Measurements from ENCODE around the gene NECTIN1. TPM values are rescaled to one million over a fixed set of nuclear protein-coding genes. Genes with fewer than 3 reads are reported as not detected.

The NECTIN1 gene
- total RNA-seq, 1 experiment from 2014 or later = 61.7 TPM

GRCh38 chr11:119659971-119660723 is 68.9 kb downstream of the NECTIN1 start:
- peak overlapping the region; percentile 39; the same call in 1 of the 2 replicates for H3K27ac ChIP-seq
- 0 out of 2 replicates have a peak, but pooled peaks cover 2% of the 10 kb centered on the region for H3K36me3 ChIP-seq
- H3K4me1 ChIP-seq = peaks cover 33% of the 10 kb centered on the region

GRCh38 chr11:119652907-119653659 is 75.9 kb downstream of the NECTIN1 start:
- DNase-seq = no peak
- Histone ChIP-seq H3K9me3 (replicated peaks) (no peaks in the 10 kb centered on the region), H3K27me3 (no peaks in the 10 kb centered on the region), H3K36me3 (no peaks in the 10 kb centered on the region), H3K4me3 (no peak overlapping the region), H3K4me1 (peaks cover 10% of the 10 kb centered on the region; the same call in 1 of the 2 replicates), H3K27ac (no peak overlapping the region)

More at GRCh38 chr11:119659971-119660723, 68.9 kb downstream of the NECTIN1 start:
- Histone ChIP-seq H3K9me3 (replicated peaks) (no peaks in the 10 kb centered on the region), H3K27me3 (no peaks in the 10 kb centered on the region), H3K4me3 (no peak overlapping the region)
- peak; percentile 43 to 49 for DNase-seq

- DNase-seq = no peak
- H3K9me3 ChIP-seq (replicated peaks) = no peaks in the 10 kb centered on the region
- H3K27ac ChIP-seq = no peak overlapping the region
- no peak overlapping the region for H3K4me3 ChIP-seq
- no peaks in the 10 kb centered on the region for H3K36me3 ChIP-seq
- H3K4me1 ChIP-seq = peaks cover 10% of the 10 kb centered on the region; the same call in 1 of the 2 replicates
- no peaks in the 10 kb centered on the region for H3K27me3 ChIP-seq
Measured at GRCh38 chr11:119651802-119652584, 77.0 kb downstream of the NECTIN1 start.

GRCh38 chr11:119650251-119650650 is 78.7 kb downstream of the NECTIN1 start:
- H3K36me3 ChIP-seq = no peaks in the 10 kb centered on the region
- no peak for DNase-seq
- no peaks in the 10 kb centered on the region for H3K9me3 ChIP-seq (replicated peaks)
- peaks cover 16% of the 10 kb centered on the region; the same call in 1 of the 2 replicates for H3K4me1 ChIP-seq
- no peak overlapping the region for H3K4me3 ChIP-seq
- no peaks in the 10 kb centered on the region for H3K27me3 ChIP-seq
- no peak overlapping the region for H3K27ac ChIP-seq

- no peak for DNase-seq
- Histone ChIP-seq H3K36me3 (no peaks in the 10 kb centered on the region), H3K27me3 (no peaks in the 10 kb centered on the region), H3K4me1 (peaks cover 39% of the 10 kb centered on the region), H3K9me3 (replicated peaks) (no peaks in the 10 kb centered on the region), H3K27ac (no peak overlapping the region), H3K4me3 (no peak overlapping the region)
Measured at GRCh38 chr11:119647254-119647653, 81.7 kb downstream of the NECTIN1 start.

GRCh38 chr11:119645018-119645417 is 84.0 kb downstream of the NECTIN1 start:
- H3K27me3 ChIP-seq = no peaks in the 10 kb centered on the region
- no peak for DNase-seq
- H3K27ac ChIP-seq = peak overlapping the region; percentile 97
- peaks cover 51% of the 10 kb centered on the region for H3K4me1 ChIP-seq
- H3K36me3 ChIP-seq = no peaks in the 10 kb centered on the region
- no peaks in the 10 kb centered on the region for H3K9me3 ChIP-seq (replicated peaks)
- H3K4me3 ChIP-seq = no peak overlapping the region

GRCh38 chr11:119644502-119644901 is 84.5 kb downstream of the NECTIN1 start:
- DNase-seq = no peak
- Histone ChIP-seq H3K9me3 (replicated peaks) (no peaks in the 10 kb centered on the region), H3K27me3 (no peaks in the 10 kb centered on the region), H3K4me3 (no peak overlapping the region), H3K36me3 (no peaks in the 10 kb centered on the region), H3K27ac (peak overlapping the region; percentile 97), H3K4me1 (peaks cover 51% of the 10 kb centered on the region)

- Histone ChIP-seq H3K27me3 (no peaks in the 10 kb centered on the region), H3K36me3 (no peaks in the 10 kb centered on the region), H3K9me3 (replicated peaks) (no peaks in the 10 kb centered on the region), H3K4me3 (no peak overlapping the region), H3K27ac (peak overlapping the region; percentile 97), H3K4me1 (peaks cover 51% of the 10 kb centered on the region)
- DNase-seq = no peak
Measured at GRCh38 chr11:119643876-119644225, 85.1 kb downstream of the NECTIN1 start.

GRCh38 chr11:119643212-119643875 is 85.7 kb downstream of the NECTIN1 start:
- Histone ChIP-seq H3K27me3 (no peaks in the 10 kb centered on the region), H3K27ac (peak overlapping the region; percentile 97), H3K36me3 (no peaks in the 10 kb centered on the region), H3K4me3 (no peak overlapping the region), H3K4me1 (peaks cover 51% of the 10 kb centered on the region), H3K9me3 (replicated peaks) (no peaks in the 10 kb centered on the region)
- DNase-seq = peak; percentile 97 to 98

GRCh38 chr11:119641983-119642745 is 86.8 kb downstream of the NECTIN1 start:
- Histone ChIP-seq H3K27ac (peak overlapping the region; percentile 97), H3K27me3 (no peaks in the 10 kb centered on the region), H3K9me3 (replicated peaks) (no peaks in the 10 kb centered on the region), H3K4me1 (peaks cover 51% of the 10 kb centered on the region), H3K4me3 (no peak overlapping the region), H3K36me3 (no peaks in the 10 kb centered on the region)
- peak; percentile 72 to 87 for DNase-seq

- no peak for DNase-seq
- H3K27me3 ChIP-seq = no peaks in the 10 kb centered on the region
- peaks cover 57% of the 10 kb centered on the region for H3K4me1 ChIP-seq
- no peak overlapping the region for H3K27ac ChIP-seq
- H3K36me3 ChIP-seq = no peaks in the 10 kb centered on the region
- no peaks in the 10 kb centered on the region for H3K9me3 ChIP-seq (replicated peaks)
- no peak overlapping the region for H3K4me3 ChIP-seq
Measured at GRCh38 chr11:119640541-119640940, 88.5 kb downstream of the NECTIN1 start.

GRCh38 chr11:119639642-119640205 is 89.3 kb downstream of the NECTIN1 start:
- DNase-seq = no peak
- Histone ChIP-seq H3K27ac (no peak overlapping the region), H3K27me3 (no peaks in the 10 kb centered on the region), H3K4me3 (no peak overlapping the region), H3K36me3 (no peaks in the 10 kb centered on the region), H3K9me3 (replicated peaks) (no peaks in the 10 kb centered on the region), H3K4me1 (peaks cover 60% of the 10 kb centered on the region)

GRCh38 chr11:119638851-119639250 is 90.1 kb downstream of the NECTIN1 start:
- Histone ChIP-seq H3K27ac (no peak overlapping the region), H3K36me3 (no peaks in the 10 kb centered on the region), H3K4me3 (no peak overlapping the region), H3K27me3 (no peaks in the 10 kb centered on the region), H3K4me1 (peaks cover 60% of the 10 kb centered on the region), H3K9me3 (replicated peaks) (no peaks in the 10 kb centered on the region)
- no peak for DNase-seq
